Neural cell (in vitro differentiated cells): Measurements from ENCODE around the gene PC. TPM values are rescaled to one million over a fixed set of nuclear protein-coding genes. Genes with fewer than 3 reads are reported as not detected.

Experiments used
- H2AFZ ChIP-seq: fragments of 200-600, 300-800 bp; sonication (generic), shearing (Covaris generic); 2 replicates; pipeline ENCODE4 v1.6.0; 2014; ENCODE audit warnings: low read depth, mild to moderate bottlenecking, antibody characterized with exemption, low read length, moderate library complexity
- H3F3A ChIP-seq: fragments of 200-600 bp; shearing (Covaris generic); 2 replicates; pipeline ENCODE4 v1.6.1; 2016; ENCODE audit warnings: mild to moderate bottlenecking, moderate library complexity, mixed read lengths, antibody characterized with exemption, low read length; ENCODE audit not compliant: insufficient read depth, poor library complexity, severe bottlenecking
- H3K27ac ChIP-seq: fragments of 200-600, 300-800 bp; sonication (generic), shearing (Covaris generic); 2 replicates; pipeline ENCODE4 v1.5.1; 2014; ENCODE audit warnings: mild to moderate bottlenecking, low read length, moderate library complexity
- H3K27me3 ChIP-seq: fragments of 300-800, 200-600 bp; sonication (generic), shearing (Covaris generic); 2 replicates; pipeline ENCODE4 v1.6.0; 2014; ENCODE audit warnings: mild to moderate bottlenecking, low read depth, low read length, moderate library complexity; ENCODE audit not compliant: insufficient read depth
- H3K36me3 ChIP-seq: fragments of 300-800, 200-600 bp; sonication (generic), shearing (Covaris generic); 2 replicates; pipeline ENCODE4 v1.5.1; 2014; ENCODE audit warnings: mild to moderate bottlenecking, antibody characterized with exemption, low read length, moderate library complexity; ENCODE audit not compliant: insufficient read depth
- H3K4me2 ChIP-seq: fragments of 300-800, 200-600 bp; sonication (generic), shearing (Covaris generic); 2 replicates; pipeline ENCODE4 v1.6.0; 2014; ENCODE audit warnings: mild to moderate bottlenecking, low read length
- H3K4me3 ChIP-seq: fragments of 300-800, 200-600 bp; sonication (generic), shearing (Covaris generic); 2 replicates; pipeline ENCODE4 v1.5.1; 2014; ENCODE audit warnings: mild to moderate bottlenecking, low read length, moderate library complexity
- H3K79me2 ChIP-seq: fragments of 200-600 bp; shearing (Covaris generic); replicated peaks from 2 replicates; pipeline ENCODE4 v1.6.0; 2014; ENCODE audit warnings: mild to moderate bottlenecking, low read length, moderate library complexity; ENCODE audit not compliant: insufficient read depth
- H3K9ac ChIP-seq: fragments of 300-800, 200-600 bp; sonication (generic), shearing (Covaris generic); 2 replicates; pipeline ENCODE4 v1.6.1; 2016; ENCODE audit warnings: mild to moderate bottlenecking, low read length, mixed read lengths
- H3K9me2 ChIP-seq: fragments of 200-600 bp; shearing (Covaris generic); 2 replicates; pipeline ENCODE4 v1.6.1; 2016; ENCODE audit warnings: mild to moderate bottlenecking, low read length, mixed read lengths; ENCODE audit not compliant: insufficient read depth
- H3K9me3 ChIP-seq: fragments of 200-600, 300-800 bp; sonication (generic), shearing (Covaris generic); 2 replicates; pipeline ENCODE4 v1.6.1; 2016; ENCODE audit warnings: mild to moderate bottlenecking, mixed run types, low read length, moderate library complexity, mixed read lengths
- H4K20me1 ChIP-seq: fragments of 200-600 bp; shearing (Covaris generic); 2 replicates; pipeline ENCODE4 v1.6.1; 2016; ENCODE audit warnings: mild to moderate bottlenecking, mixed run types; ENCODE audit not compliant: insufficient read depth
- CTCF ChIP-seq: fragments of 450-650 bp; IDR thresholded peaks from 2 replicates; pipeline ENCODE4 v1.5.1; 2014; ENCODE audit warnings: antibody characterized with exemption, mild to moderate bottlenecking, moderate library complexity; ENCODE audit not compliant: poor library complexity, severe bottlenecking
- EP300 ChIP-seq: fragments of 450-650 bp; conservative IDR thresholded peaks from 2 replicates; pipeline ENCODE4 v1.6.1; 2014; ENCODE audit warnings: antibody characterized with exemption, mild to moderate bottlenecking, moderate library complexity; ENCODE audit not compliant: poor library complexity, severe bottlenecking
- EZH2 ChIP-seq: fragments of 200-600, 300-800 bp; shearing (Covaris generic), sonication (generic); IDR thresholded peaks from 2 replicates; pipeline ENCODE4 v1.6.1; 2014; ENCODE audit warnings: antibody characterized with exemption, low read length, borderline replicate concordance, mild to moderate bottlenecking; ENCODE audit not compliant: insufficient read depth, poor library complexity, severe bottlenecking
- MXI1 ChIP-seq: fragments of 450-650 bp; conservative IDR thresholded peaks from 2 replicates; pipeline ENCODE4 v1.6.1; 2014; ENCODE audit warnings: antibody characterized with exemption, mild to moderate bottlenecking; ENCODE audit not compliant: poor library complexity, severe bottlenecking
- POLR2AphosphoS5 ChIP-seq: IDR thresholded peaks from 2 replicates; pipeline ENCODE4 v1.6.1; 2012
- RAD21 ChIP-seq: fragments of 450-650 bp; conservative IDR thresholded peaks from 2 replicates; pipeline ENCODE4 v1.6.1; 2014; ENCODE audit warnings: antibody characterized with exemption, mild to moderate bottlenecking, moderate library complexity
- REST ChIP-seq: IDR thresholded peaks from 2 replicates; pipeline ENCODE4 v1.6.1; 2012; ENCODE audit warnings: borderline replicate concordance
- SMC3 ChIP-seq: fragments of 450-650 bp; conservative IDR thresholded peaks from 2 replicates; pipeline ENCODE4 v1.6.1; 2014; ENCODE audit warnings: antibody characterized with exemption, mild to moderate bottlenecking, moderate library complexity; ENCODE audit not compliant: poor library complexity
- TAF1 ChIP-seq: IDR thresholded peaks from 2 replicates; pipeline ENCODE4 v1.6.1; 2012; ENCODE audit warnings: low read depth
- polyA plus RNA-seq: library from polyadenylated mRNA; depleted of rRNA; stranded (reverse); fragments of >200 nt; gene quantifications from 2 replicates; pipeline ENCODE4 v1.2.3, GENCODE V29; 2014

The PC gene
- polyA plus RNA-seq, 1 donor from 2014 or later = 8.9 TPM

GRCh38 chr11:66847461-66848232 lies 110.5 kb downstream of the PC start:
- Histone ChIP-seq H3K9ac (no peak overlapping the region), H3K9me2 (no peaks in the 10 kb centered on the region), H3K36me3 (no peaks in the 10 kb centered on the region), H3F3A (no peaks in the 10 kb centered on the region), H3K27ac (no peak overlapping the region), H3K4me2 (no peak overlapping the region), H2AFZ (no peak overlapping the region), H3K4me3 (no peak overlapping the region), H3K27me3 (no peaks in the 10 kb centered on the region), H4K20me1 (no peaks in the 10 kb centered on the region), H3K9me3 (no peaks in the 10 kb centered on the region), H3K79me2 (peaks cover 13% of the 10 kb centered on the region)
- TF ChIP-seq CTCF (no peak), SMC3 (no peak), EP300 (no peak), REST (no peak), TAF1 (no peak), POLR2AphosphoS5 (no peak), RAD21 (no peak), MXI1 (no peak), EZH2 (no peak)

- Histone ChIP-seq H3K27me3 (no peaks in the 10 kb centered on the region), H3K36me3 (no peaks in the 10 kb centered on the region), H3K4me3 (no peak overlapping the region), H3K9me2 (no peaks in the 10 kb centered on the region), H3K27ac (no peak overlapping the region), H2AFZ (no peak overlapping the region), H3K9ac (no peak overlapping the region), H4K20me1 (no peaks in the 10 kb centered on the region), H3K4me2 (no peak overlapping the region), H3K79me2 (peaks cover 20% of the 10 kb centered on the region), H3K9me3 (no peaks in the 10 kb centered on the region), H3F3A (no peaks in the 10 kb centered on the region)
- TF ChIP-seq EZH2 = no peak
Observed at GRCh38 chr11:66846671-66847091, 111.5 kb downstream of the PC start.
